ENCODE results near the gene NAV2. TPM values are rescaled to one million over a fixed set of nuclear protein-coding genes. Genes with fewer than 3 reads are reported as not detected.

The NAV2 gene
- total RNA-seq, 1 experiment from 2014 or later = 46.3 TPM

- Mint-ChIP-seq H3K27me3 (ENCODE audit: low read depth) (no peaks in the 10 kb centered on the region; the same call in 1 of the 2 replicates), H3K27ac (peak overlapping the region in 1 of 3 experiments; percentile 36; a peak in 2 of 7 replicates), H3K36me3 (ENCODE audit: insufficient read depth in 1 of 3, low read depth in 3 of 3) (no peaks in the 10 kb centered on the region; a peak in 1 of 7 replicates), H3K4me1 (peaks cover 29 to 32% of the 10 kb centered on the region in 2 experiments), H3K4me3 (no peak overlapping the region), H3K9me3 (no peaks in the 10 kb centered on the region)
- Histone ChIP-seq H3K4me1 (ENCODE audit: insufficient read depth, low read length) (peaks cover 18% of the 10 kb centered on the region), H4K8ac (replicated peaks; ENCODE audit: insufficient read length, low read depth, low read length) (no peak overlapping the region), H4K5ac (ENCODE audit: insufficient read length, low read depth, low read length) (no peak overlapping the region), H4K91ac (ENCODE audit: insufficient read length, low read depth, low read length) (no peak overlapping the region), H2AK5ac (ENCODE audit: insufficient read length, low read length) (no peak overlapping the region), H2BK12ac (ENCODE audit: insufficient read length, low read depth, low read length) (no peak overlapping the region), H2BK20ac (ENCODE audit: low read depth, low read length, poor library complexity, severe bottlenecking) (no peak overlapping the region), H3K4ac (ENCODE audit: low read depth, low read length) (no peak overlapping the region), H2BK120ac (ENCODE audit: low read depth, low read length, poor library complexity, severe bottlenecking) (no peak overlapping the region), H4K20me1 (ENCODE audit: control insufficient read depth, insufficient read depth, insufficient read length) (no peaks in the 10 kb centered on the region), H3K27ac (ENCODE audit: insufficient read length, low read depth, low read length) (no peak overlapping the region), H3K79me2 (ENCODE audit: insufficient read depth, low read length) (no peaks in the 10 kb centered on the region), H2BK5ac (ENCODE audit: insufficient read length, low read length) (no peak overlapping the region), H3K23ac (ENCODE audit: insufficient read length, low read depth, low read length) (no peak overlapping the region), H3K9ac (ENCODE audit: extremely low read depth, insufficient read length, low read length) (no peak overlapping the region), H3K14ac (ENCODE audit: insufficient read depth, low read length) (no peak overlapping the region; the same call in 1 of the 2 replicates), H3K4me2 (ENCODE audit: insufficient read depth, insufficient read length, low read length) (no peak overlapping the region), H3K79me1 (ENCODE audit: insufficient read depth, low read depth, low read length, poor library complexity, severe bottlenecking) (no peaks in the 10 kb centered on the region), H3T11ph (ENCODE audit: low read length) (no peak overlapping the region), H3K56ac (ENCODE audit: insufficient read length, low read depth, low read length) (no peak overlapping the region), H3K27me3 (ENCODE audit: insufficient read depth, low read length) (no peaks in the 10 kb centered on the region), H3K9me3 (ENCODE audit: control insufficient read depth, low read depth, low read length) (no peaks in the 10 kb centered on the region), H3K18ac (ENCODE audit: insufficient read length, low read depth, low read length) (no peak overlapping the region), H2AFZ (ENCODE audit: low read length) (no peak overlapping the region), H2BK15ac (ENCODE audit: low read depth, low read length) (no peak overlapping the region), H3K23me2 (ENCODE audit: insufficient read length, low read depth, low read length, poor library complexity, severe bottlenecking) (no peaks in the 10 kb centered on the region)
- no CpG with 5 or more reads among the region's 7 CpGs for WGBS (ENCODE audit: extremely low coverage, insufficient read length, low lambda C conversion rate)
- DNase-seq = no peak
- no peak for TF ChIP-seq CTCF (conservative IDR thresholded peaks at IDR 0.05)
Measured at GRCh38 chr11:20013346-20014066, 300.9 kb downstream of the NAV2 start.
